Activated T-cell treated with anti-CD3 and anti-CD28 coated beads, Interleukin-2, amount 50 U/mL, for 1 hour (primary cell): ENCODE results near the gene ZNF32.
"Not testable (repeated sequence)": the region's sequence is repeated elsewhere in the genome, so short reads cannot be mapped to it uniquely, and the experiment has no call there.

Experiments used
- DNase-seq: peaks from one replicate; pipeline ENCODE4 v3.0.0-alpha.2; 2020

Gene ZNF32

GRCh38 chr10:43623351-43623750 lies 25.3 kb downstream of the ZNF32 start:
- no peak for DNase-seq

- no peak for DNase-seq
Measured at GRCh38 chr10:43622038-43622437, 26.6 kb downstream of the ZNF32 start.

GRCh38 chr10:43619368-43619767 lies 29.3 kb downstream of the ZNF32 start:
- DNase-seq = no peak

DNA sequence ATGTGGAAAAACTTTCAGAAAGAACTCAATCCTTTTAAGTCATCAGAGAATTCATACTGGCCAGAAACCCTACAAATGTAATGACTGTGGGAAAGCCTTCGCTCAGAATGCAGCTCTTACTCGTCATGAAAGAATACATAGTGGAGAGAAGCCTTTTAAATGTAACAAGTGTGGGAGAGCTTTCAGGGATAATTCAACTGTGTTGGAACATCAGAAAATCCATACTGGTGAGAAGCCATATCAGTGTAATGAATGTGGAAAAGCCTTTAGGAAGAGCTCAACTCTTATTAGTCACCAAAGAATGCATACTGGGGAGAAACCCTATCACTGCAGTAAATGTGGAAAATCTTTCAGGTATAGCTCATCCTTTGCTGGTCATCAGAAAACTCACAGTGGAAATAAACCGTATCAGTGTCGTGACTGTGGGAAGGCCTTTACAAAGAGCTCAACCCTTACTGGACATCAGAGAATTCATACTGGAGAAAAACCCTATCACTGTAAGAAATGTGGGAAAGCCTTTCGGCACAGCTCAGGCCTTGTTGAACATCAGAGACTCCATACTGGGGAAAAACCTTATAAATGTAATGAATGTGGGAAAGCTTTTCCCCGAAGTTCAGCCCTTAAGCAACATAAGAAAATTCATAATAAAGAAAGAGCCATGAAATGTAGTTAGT lies 31.8 kb downstream of the ZNF32 start:
- no peak for DNase-seq

DNA sequence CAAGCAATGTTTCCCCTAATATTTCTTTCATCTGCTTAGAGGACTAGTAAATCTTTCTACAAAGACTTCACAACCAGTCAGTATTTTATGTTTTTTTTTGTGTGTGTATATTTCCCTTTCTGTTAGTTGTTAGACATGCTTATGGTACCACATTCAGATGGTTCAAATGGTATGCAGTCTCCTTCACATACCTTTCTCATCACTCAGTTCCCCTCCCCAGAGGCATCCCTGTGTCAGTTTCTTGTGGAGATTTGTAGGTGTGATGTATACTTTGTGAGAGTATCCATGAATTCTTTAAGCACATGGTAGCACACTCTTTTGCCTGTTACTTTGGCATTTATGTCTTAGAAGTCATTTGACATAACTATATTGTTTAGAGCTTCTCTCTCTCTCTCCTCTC lies 38.0 kb downstream of the ZNF32 start:
- no peak for DNase-seq

DNA sequence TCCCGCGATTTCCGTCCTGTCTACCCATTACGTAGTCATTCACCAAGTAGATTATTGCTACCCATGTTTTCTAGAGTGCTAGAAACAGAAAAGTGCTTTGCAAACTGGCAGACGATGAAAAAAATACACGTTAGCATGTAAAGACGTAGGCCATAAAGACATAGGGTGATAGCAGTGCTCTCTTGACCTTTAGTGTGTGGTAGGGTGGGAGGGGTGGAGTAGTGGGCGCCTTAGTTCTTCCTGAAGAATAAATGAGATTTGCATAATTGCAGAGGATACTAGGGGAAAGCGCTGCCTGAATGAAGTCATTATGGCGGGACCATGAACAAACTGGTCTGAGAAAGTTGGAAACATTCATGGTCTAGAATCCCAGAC lies 41.5 kb downstream of the ZNF32 start:
- no peak for DNase-seq

DNA sequence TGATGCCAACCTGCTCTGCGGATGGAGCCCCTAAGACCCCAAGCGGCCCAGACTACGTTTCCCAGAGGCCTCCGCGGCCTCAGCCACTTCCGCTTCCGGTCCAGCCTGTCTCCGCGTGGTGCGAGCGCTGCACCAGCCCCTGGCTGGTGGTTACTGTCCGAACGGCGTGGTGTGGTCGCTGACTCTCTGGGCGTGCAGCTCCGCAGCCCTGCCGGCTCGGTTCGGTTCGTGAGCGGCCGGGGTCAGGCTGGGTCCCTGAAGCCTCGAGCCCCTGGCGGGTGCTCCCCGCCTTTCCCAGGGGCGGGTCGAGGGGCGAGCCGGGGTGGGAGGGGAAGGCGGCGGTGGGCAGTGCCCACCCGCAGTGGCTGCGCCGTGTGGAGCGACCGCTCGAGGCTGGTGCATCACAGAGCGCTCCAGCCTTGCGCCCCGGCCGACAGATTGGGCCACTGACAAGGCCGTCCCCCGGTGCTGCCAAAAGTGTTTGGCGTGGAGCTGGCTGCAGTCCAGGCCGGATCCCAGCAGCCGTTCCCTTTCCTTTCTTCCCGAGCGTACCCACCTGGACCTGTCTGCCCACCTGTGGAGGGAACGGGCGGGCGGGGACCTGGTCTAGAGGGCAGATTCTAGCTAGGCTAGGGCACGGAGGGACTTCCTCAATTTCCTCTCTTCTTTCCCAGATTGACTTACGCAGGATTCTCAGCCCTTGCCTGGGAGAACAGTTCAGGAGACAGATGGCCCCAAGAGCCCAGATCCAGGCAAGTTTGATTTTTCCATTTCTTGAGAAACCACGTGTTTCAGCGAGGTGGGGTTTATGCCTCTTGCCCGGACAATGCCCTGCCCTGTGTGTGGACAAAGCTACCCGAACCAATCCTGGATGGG lies 42.1 kb downstream of the ZNF32 start, which contains the start of gene ZNF485:
ZNF485 (plus strand) TSS at position 116 of the 876 bp plus-strand sequence; CDS start at position 729, 613 bp downstream.
- peak; percentile 70 for DNase-seq

GRCh38 chr10:43605850-43606322 lies 42.8 kb downstream of the ZNF32 start:
- DNase-seq = no peak

DNA sequence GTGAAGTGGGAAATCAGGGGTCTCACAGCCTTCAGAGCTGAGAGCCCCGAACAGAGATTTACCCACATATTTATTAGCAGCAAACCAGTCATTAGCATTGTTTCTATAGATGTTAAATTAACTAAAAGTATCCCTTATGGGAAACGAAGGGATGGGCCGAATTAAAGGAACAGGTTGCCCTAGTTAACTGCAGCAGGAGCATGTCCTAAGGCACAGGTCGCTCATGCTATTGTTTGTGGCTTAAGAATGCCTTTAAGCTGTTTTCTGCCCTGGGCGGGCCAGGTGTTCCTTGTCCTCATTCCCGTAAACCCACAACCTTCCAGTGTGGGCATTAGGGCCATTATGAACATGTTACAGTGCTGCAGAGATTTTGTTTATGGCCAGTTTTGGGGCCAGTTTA lies 47.1 kb downstream of the ZNF32 start:
- DNase-seq = not testable (repeated sequence)

GRCh38 chr10:43599333-43599732 lies 49.3 kb downstream of the ZNF32 start:
- DNase-seq = no peak

DNA sequence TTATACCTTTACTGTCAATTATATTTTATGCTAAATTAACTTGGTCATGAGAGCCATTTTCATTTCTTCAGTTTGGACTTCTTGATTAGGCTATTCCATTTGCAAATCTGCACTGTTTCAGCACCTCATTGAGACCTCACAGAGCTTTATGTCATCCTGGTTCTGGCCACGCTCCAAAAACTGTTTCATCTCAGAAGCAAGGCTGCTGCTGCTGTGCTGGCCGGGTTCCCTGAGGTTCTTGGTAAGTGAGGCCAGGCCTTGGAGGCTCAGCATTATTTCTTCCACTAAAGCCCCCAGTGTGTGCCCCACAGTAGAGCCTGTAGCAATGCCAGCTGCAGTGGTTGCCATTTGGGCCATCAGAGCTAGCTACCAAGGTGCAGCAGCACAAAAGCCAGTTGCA lies 50.2 kb downstream of the ZNF32 start:
- no peak for DNase-seq

- no peak for DNase-seq
Measured at GRCh38 chr10:43596546-43596945, 52.1 kb downstream of the ZNF32 start.

GRCh38 chr10:43595739-43596298 lies 52.9 kb downstream of the ZNF32 start:
- no peak for DNase-seq

GRCh38 chr10:43594944-43595589 lies 53.6 kb downstream of the ZNF32 start:
- no peak for DNase-seq
